HCT116 (cell line): ENCODE data around the gene IRX2. TPM values are rescaled to one million over a fixed set of nuclear protein-coding genes. Genes with fewer than 3 reads are reported as not detected.

ENCODE experiments used
- ATAC-seq: fragments of 200-7000 bp; cut with Tn5 transposase; 2 replicates; pipeline ENCODE4 v1.9.1; 2020; ENCODE audit warnings: mild to moderate bottlenecking, moderate library complexity
- BruUV-seq: library from RNA; stranded (reverse); fragments of 400-500 nt; replicated peaks from 2 replicates; lab custom pipeline; 2021; lab: Mats Ljungman, UMichigan
- CTCF ChIA-PET: fragments of 300-600 bp; sonication (Branson Sonifier 250); formaldehyde crosslinking; loops from one replicate; lab custom pipeline; 2021; ENCODE audit warnings: antibody characterized with exemption; lab: Charles Lee
- POLR2A ChIA-PET: fragments of 300-600, 350-600 bp; sonication (Branson Sonifier 250); formaldehyde crosslinking; loops from one replicate; lab custom pipeline; 2021; ENCODE audit warnings: antibody characterized with exemption; lab: Charles Lee
- RAD21 ChIA-PET, 2 experiments: fragments of 300-600 bp; sonication (Branson Sonifier 250); formaldehyde crosslinking; loops; one replicate each; lab custom pipeline; 2023; ENCODE audit warnings: low total read pairs in 2 of 2; ENCODE audit not compliant: uncharacterized antibody in 2 of 2, unreplicated experiment in 2 of 2, low non-redundant PET in 1 of 2; lab: Charles Lee
- DNase-seq: peaks from one replicate; pipeline ENCODE4 v3.0.0-alpha.2; 2010; ENCODE audit warnings: low read depth, low spot score
- H2AFZ ChIP-seq: fragments of 200-600 bp; shearing (Covaris generic), sonication (generic); 2 replicates; pipeline ENCODE4 v1.6.1; 2017; ENCODE audit warnings: low read depth, mixed run types, mixed read lengths, antibody characterized with exemption, low read length; ENCODE audit not compliant: poor library complexity, severe bottlenecking
- H3K27ac ChIP-seq: 2 replicates; pipeline ENCODE4 v1.5.1; 2012; ENCODE audit warnings: low read depth, low read length
- H3K27me3 ChIP-seq: fragments of 200-600 bp; sonication (generic); 2 replicates; pipeline ENCODE4 v1.6.1; 2016; ENCODE audit warnings: mixed run types, low read length, mixed read lengths; ENCODE audit not compliant: insufficient read depth
- H3K36me3 ChIP-seq, 2 experiments: fragments of 200-500 bp in 1 of 2; fragments of 200-600 bp in 1 of 2; sonication (Bioruptor generic) in 1 of 2; sonication (generic) in 1 of 2; 2 replicates each; pipeline versions ENCODE4 v1.5.1 to v1.6.1; 2014 to 2016; ENCODE audit warnings: low read length in 2 of 2, inconsistent platforms in 1 of 2, mixed read lengths in 1 of 2, mixed run types in 1 of 2; ENCODE audit not compliant: insufficient read depth in 2 of 2, control insufficient read depth in 1 of 2
- H3K4me1 ChIP-seq, 2 experiments: fragments of 200-600 bp in 1 of 2; sonication (generic) in 1 of 2; 2 replicates each; pipeline versions ENCODE4 v1.5.1 to v1.6.1; 2012 to 2017; ENCODE audit warnings: low read length in 2 of 2, inconsistent platforms in 1 of 2, mild to moderate bottlenecking in 1 of 2, mixed read lengths in 1 of 2, mixed run types in 1 of 2, moderate library complexity in 1 of 2; ENCODE audit not compliant: insufficient read depth in 2 of 2, control insufficient read depth in 1 of 2
- H3K4me2 ChIP-seq: fragments of 200-600 bp; sonication (generic); 2 replicates; pipeline ENCODE4 v1.6.1; 2017; ENCODE audit warnings: mixed run types, low read length, mixed read lengths
- H3K4me3 ChIP-seq, 2 experiments: fragments of 200-600 bp in 1 of 2; sonication (generic) in 1 of 2; replicated peaks in 1 of 2; 2 replicates each; pipeline ENCODE4 v1.5.1; 2011 to 2016; ENCODE audit warnings: low read length in 2 of 2, control low read depth in 1 of 2, low read depth in 1 of 2, mild to moderate bottlenecking in 1 of 2, mixed read lengths in 1 of 2, mixed run types in 1 of 2
- H3K79me2 ChIP-seq: fragments of 200-600 bp; sonication (generic); 2 replicates; pipeline ENCODE4 v1.6.1; 2017; ENCODE audit warnings: mild to moderate bottlenecking, mixed run types, low read length, moderate library complexity, mixed read lengths; ENCODE audit not compliant: insufficient read depth
- H3K9ac ChIP-seq: fragments of 200-600 bp; sonication (generic); 2 replicates; pipeline ENCODE4 v1.6.1; 2016; ENCODE audit warnings: low read length, mixed read lengths
- H3K9me2 ChIP-seq: fragments of 200-600 bp; sonication (generic), shearing (Covaris generic); 2 replicates; pipeline ENCODE4 v1.6.1; 2017; ENCODE audit warnings: mixed run types, mild to moderate bottlenecking, moderate library complexity; ENCODE audit not compliant: insufficient read depth
- H3K9me3 ChIP-seq, 2 experiments: fragments of 200-500 bp in 1 of 2; fragments of 200-600 bp in 1 of 2; sonication (Bioruptor generic) in 1 of 2; sonication (generic) in 1 of 2; 2 replicates each; pipeline ENCODE4 v1.6.1; 2014 to 2017; ENCODE audit warnings: low read length in 2 of 2, mixed read lengths in 2 of 2, inconsistent platforms in 1 of 2, low read depth in 1 of 2, mild to moderate bottlenecking in 1 of 2, mixed run types in 1 of 2, moderate library complexity in 1 of 2; ENCODE audit not compliant: control insufficient read depth in 1 of 2, insufficient read depth in 1 of 2
- H4K20me1 ChIP-seq: fragments of 200-600 bp; sonication (generic), shearing (Covaris generic); 2 replicates; pipeline ENCODE4 v1.6.1; 2017; ENCODE audit warnings: mixed run types, mild to moderate bottlenecking, moderate library complexity; ENCODE audit not compliant: insufficient read depth
- CBX3 ChIP-seq: IDR thresholded peaks from 2 replicates; pipeline ENCODE4 v1.6.1; 2012; ENCODE audit warnings: low read depth
- CEBPB ChIP-seq: IDR thresholded peaks from 2 replicates; pipeline ENCODE4 v1.6.1; 2012; ENCODE audit warnings: low read depth
- EGR1 ChIP-seq: IDR thresholded peaks from 2 replicates; pipeline ENCODE4 v1.6.1; 2012; ENCODE audit warnings: low read depth
- EZH2phosphoT487 ChIP-seq: fragments of 200-600 bp; IDR thresholded peaks from 2 replicates; pipeline ENCODE4 v1.6.1; 2018; ENCODE audit warnings: antibody characterized with exemption, borderline replicate concordance
- FOSL1 ChIP-seq: IDR thresholded peaks from 2 replicates; pipeline ENCODE4 v1.6.1; 2012; ENCODE audit warnings: low read depth
- JUND ChIP-seq: IDR thresholded peaks from 2 replicates; pipeline ENCODE4 v1.6.1; 2012
- MAX ChIP-seq: IDR thresholded peaks from 2 replicates; pipeline ENCODE4 v1.6.1; 2012
- POLR2A ChIP-seq: IDR thresholded peaks from 2 replicates; pipeline ENCODE4 v1.7.0; 2011; ENCODE audit warnings: borderline replicate concordance; ENCODE audit not compliant: insufficient read depth, insufficient read length; ENCODE audit errors: extremely low read depth
- POLR2AphosphoS5 ChIP-seq: IDR thresholded peaks from 2 replicates; pipeline ENCODE4 v1.6.1; 2011; ENCODE audit warnings: mild to moderate bottlenecking, low read depth, low read length, moderate library complexity
- RAD21 ChIP-seq: IDR thresholded peaks from 2 replicates; pipeline ENCODE4 v1.6.1; 2012; ENCODE audit warnings: low read depth, mild to moderate bottlenecking
- SP1 ChIP-seq: IDR thresholded peaks from 2 replicates; pipeline ENCODE4 v1.6.1; 2012; ENCODE audit warnings: low read depth
- SRF ChIP-seq: IDR thresholded peaks from 2 replicates; pipeline ENCODE4 v1.6.1; 2012; ENCODE audit warnings: low read depth
- TCF7L2 ChIP-seq: IDR thresholded peaks from 2 replicates; pipeline ENCODE4 v1.7.0; 2011; ENCODE audit warnings: borderline replicate concordance, inconsistent platforms; ENCODE audit not compliant: insufficient read depth, insufficient read length; ENCODE audit errors: extremely low read depth
- YY1 ChIP-seq: IDR thresholded peaks from 2 replicates; pipeline ENCODE4 v1.6.1; 2011; ENCODE audit warnings: low read length, low read depth, moderate library complexity, mild to moderate bottlenecking; ENCODE audit not compliant: insufficient replicate concordance; ENCODE audit errors: extremely low read depth
- ZFX ChIP-seq: fragments of 450-650 bp; IDR thresholded peaks from 2 replicates; pipeline ENCODE4 v1.6.1; 2017
- intact Hi-C: fragments of 100-400 bp; cut with micrococcal nuclease; formaldehyde crosslinking; loops from 2 replicates; pipeline ENCODE4 v1.10.0; 2022
- total RNA-seq: library from RNA; stranded (reverse); gene quantifications from one replicate; pipeline ENCODE4 v1.2.1, GENCODE V29; 2021; ENCODE audit not compliant: unreplicated experiment
- TF ChIP-seq, protein P1 (sequence below): IDR thresholded peaks from 2 replicates; pipeline ENCODE4 v1.6.1; 2012
- TF ChIP-seq, protein P2 (sequence below): IDR thresholded peaks from 2 replicates; pipeline ENCODE4 v1.6.1; 2012; ENCODE audit warnings: low read depth

Gene IRX2
- total RNA-seq, 1 experiment from 2014 or later: not detected

DNA sequence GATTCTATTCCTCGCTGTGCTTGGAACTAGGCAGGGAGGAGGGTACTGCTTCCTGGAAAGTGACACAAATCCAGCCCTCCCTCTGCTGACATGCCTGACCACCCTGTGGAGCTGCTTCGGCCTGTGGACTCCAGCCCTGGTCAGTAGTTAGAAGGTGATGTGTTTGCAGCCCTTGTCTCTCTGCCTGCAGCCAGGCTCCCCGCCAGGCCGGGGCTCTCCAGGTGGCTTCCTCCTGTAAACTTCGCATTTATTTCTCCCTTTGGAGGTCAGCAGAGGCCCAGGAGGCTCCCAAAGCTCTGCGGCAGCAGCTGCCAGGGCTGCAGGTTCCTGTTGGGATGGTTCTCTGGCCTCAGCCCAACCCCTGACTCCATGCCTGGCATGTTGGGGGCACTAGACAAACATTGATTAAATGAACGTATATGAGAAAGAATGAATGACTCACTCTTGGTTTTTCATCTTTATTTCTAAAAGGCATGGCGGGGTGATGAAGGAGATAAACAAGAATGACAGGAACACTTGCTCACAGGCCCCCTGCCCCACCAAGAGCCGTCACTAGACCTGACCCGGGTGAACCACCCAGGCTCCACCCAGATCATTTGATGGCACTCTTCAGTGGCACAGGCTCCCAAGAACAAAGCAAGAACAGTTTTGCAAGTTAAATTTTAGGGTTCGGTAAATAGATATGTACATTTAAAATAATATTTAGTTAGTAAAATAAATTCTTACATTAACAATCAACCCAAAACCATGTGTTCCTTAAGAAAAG lies 8.4 kb upstream of the IRX2 start:
- Histone ChIP-seq H3K4me1 (no peaks in the 10 kb centered on the region), H3K79me2 (no peaks in the 10 kb centered on the region), H3K4me3 (no peak overlapping the region), H3K4me2 (no peak overlapping the region), H4K20me1 (no peaks in the 10 kb centered on the region), H3K9me2 (no peaks in the 10 kb centered on the region), H3K9me3 (peaks cover 0 to 21% of the 10 kb centered on the region in 2 experiments; a peak in 2 of 4 replicates), H2AFZ (no peak overlapping the region), H3K27ac (no peak overlapping the region), H3K27me3 (no peaks in the 10 kb centered on the region), H3K9ac (no peak overlapping the region), H3K36me3 (no peaks in the 10 kb centered on the region)
- no peak for ATAC-seq
- intact Hi-C loops: no loop called here
- ChIA-PET POLR2A (no interaction called here), CTCF (no interaction called here), RAD21 (no interaction called here)
- no peak for DNase-seq
- TF ChIP-seq CBX3: no peak
- no peak for TF ChIP-seq JUND
- no peak for TF ChIP-seq RAD21
- TF ChIP-seq EZH2phosphoT487: no peak
- no peak for TF ChIP-seq YY1
- TF ChIP-seq, protein P1, sequence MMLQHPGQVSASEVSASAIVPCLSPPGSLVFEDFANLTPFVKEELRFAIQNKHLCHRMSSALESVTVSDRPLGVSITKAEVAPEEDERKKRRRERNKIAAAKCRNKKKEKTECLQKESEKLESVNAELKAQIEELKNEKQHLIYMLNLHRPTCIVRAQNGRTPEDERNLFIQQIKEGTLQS: no peak
- no peak for TF ChIP-seq CEBPB
- TF ChIP-seq TCF7L2: no peak
- no peak for TF ChIP-seq SP1
- no peak for TF ChIP-seq POLR2AphosphoS5
- no TSS peak for BruUV-seq

DNA sequence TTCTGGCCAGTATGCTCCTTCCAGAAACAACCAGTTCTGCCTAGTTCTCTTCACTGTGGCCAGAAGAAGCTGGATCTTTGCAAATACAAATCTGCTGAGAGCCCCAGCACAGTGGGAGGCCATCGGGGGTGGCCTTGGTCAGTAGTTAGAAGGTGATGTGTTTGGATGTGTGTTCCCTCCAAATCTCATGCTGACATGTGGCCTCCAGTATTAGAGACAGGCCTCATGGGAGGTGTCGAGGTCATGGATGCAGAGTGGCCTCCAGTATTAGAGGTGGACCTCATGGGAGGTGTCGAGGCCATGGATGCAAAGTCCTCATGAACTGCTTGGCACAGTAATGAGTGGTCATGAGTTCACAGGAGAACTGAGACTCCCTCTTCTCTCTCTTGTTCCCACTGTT lies 7.6 kb upstream of the IRX2 start:
- Histone ChIP-seq H3K27ac (no peak overlapping the region), H3K79me2 (no peaks in the 10 kb centered on the region), H3K27me3 (no peaks in the 10 kb centered on the region), H2AFZ (no peak overlapping the region), H3K36me3 (no peaks in the 10 kb centered on the region), H3K9me2 (no peaks in the 10 kb centered on the region), H3K4me2 (no peak overlapping the region), H3K9ac (no peak overlapping the region), H3K4me1 (no peaks in the 10 kb centered on the region), H3K4me3 (no peak overlapping the region), H4K20me1 (no peaks in the 10 kb centered on the region), H3K9me3 (peaks cover 0 to 21% of the 10 kb centered on the region in 2 experiments; a peak in 2 of 4 replicates)
- ATAC-seq (no peak), DNase-seq (no peak)
- ChIA-PET CTCF (no interaction called here), POLR2A (no interaction called here), RAD21 (no interaction called here)
- intact Hi-C loops: no loop called here
- BruUV-seq: no TSS peak
- TF ChIP-seq ZFX: no peak
- TF ChIP-seq MAX: no peak
- no peak for TF ChIP-seq CBX3
- no peak for TF ChIP-seq POLR2A
- TF ChIP-seq, protein P1: no peak
- no peak for TF ChIP-seq YY1
- no peak for TF ChIP-seq SRF
- TF ChIP-seq EGR1: no peak
- no peak for TF ChIP-seq FOSL1
- TF ChIP-seq, protein P2, sequence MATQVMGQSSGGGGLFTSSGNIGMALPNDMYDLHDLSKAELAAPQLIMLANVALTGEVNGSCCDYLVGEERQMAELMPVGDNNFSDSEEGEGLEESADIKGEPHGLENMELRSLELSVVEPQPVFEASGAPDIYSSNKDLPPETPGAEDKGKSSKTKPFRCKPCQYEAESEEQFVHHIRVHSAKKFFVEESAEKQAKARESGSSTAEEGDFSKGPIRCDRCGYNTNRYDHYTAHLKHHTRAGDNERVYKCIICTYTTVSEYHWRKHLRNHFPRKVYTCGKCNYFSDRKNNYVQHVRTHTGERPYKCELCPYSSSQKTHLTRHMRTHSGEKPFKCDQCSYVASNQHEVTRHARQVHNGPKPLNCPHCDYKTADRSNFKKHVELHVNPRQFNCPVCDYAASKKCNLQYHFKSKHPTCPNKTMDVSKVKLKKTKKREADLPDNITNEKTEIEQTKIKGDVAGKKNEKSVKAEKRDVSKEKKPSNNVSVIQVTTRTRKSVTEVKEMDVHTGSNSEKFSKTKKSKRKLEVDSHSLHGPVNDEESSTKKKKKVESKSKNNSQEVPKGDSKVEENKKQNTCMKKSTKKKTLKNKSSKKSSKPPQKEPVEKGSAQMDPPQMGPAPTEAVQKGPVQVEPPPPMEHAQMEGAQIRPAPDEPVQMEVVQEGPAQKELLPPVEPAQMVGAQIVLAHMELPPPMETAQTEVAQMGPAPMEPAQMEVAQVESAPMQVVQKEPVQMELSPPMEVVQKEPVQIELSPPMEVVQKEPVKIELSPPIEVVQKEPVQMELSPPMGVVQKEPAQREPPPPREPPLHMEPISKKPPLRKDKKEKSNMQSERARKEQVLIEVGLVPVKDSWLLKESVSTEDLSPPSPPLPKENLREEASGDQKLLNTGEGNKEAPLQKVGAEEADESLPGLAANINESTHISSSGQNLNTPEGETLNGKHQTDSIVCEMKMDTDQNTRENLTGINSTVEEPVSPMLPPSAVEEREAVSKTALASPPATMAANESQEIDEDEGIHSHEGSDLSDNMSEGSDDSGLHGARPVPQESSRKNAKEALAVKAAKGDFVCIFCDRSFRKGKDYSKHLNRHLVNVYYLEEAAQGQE: no peak
- TF ChIP-seq SP1: no peak
